NCI-H128 (cell line): Measurements from ENCODE around the gene IQSEC3.
"Not testable (repeated sequence)": the region's sequence is repeated elsewhere in the genome, so short reads cannot be mapped to it uniquely, and the experiment has no call there.

Experiments used
- DNase-seq: peaks from one replicate; lab custom pipeline; 2025; ENCODE audit not compliant: unreplicated experiment; lab: John Stamatoyannopoulos, UW

IQSEC3 gene

DNA sequence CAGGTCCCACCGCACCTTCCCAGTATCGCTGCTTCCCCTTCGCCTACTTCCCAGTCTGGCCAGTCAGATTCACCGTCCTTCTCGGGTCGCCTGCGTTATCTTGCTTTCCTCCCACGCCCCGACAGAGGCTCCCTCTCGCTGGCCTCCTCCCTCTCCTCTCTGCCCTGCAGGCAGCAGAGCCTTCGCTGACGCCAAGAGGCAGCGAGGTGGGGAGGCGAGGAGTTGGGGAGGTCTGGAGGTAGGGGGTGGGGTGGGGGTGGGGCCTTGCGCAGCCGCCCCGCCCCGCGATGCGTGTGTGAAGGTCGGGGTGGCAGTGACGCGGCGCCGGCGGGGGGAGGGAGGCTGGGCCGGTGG is at the start of gene IQSEC3:
TSS of gene IQSEC3 (plus strand) at position 340 of the 354 bp plus-strand sequence. CDS start 116 bp downstream, outside the sequence.
- DNase-seq, result not testable (repeated sequence)

DNA sequence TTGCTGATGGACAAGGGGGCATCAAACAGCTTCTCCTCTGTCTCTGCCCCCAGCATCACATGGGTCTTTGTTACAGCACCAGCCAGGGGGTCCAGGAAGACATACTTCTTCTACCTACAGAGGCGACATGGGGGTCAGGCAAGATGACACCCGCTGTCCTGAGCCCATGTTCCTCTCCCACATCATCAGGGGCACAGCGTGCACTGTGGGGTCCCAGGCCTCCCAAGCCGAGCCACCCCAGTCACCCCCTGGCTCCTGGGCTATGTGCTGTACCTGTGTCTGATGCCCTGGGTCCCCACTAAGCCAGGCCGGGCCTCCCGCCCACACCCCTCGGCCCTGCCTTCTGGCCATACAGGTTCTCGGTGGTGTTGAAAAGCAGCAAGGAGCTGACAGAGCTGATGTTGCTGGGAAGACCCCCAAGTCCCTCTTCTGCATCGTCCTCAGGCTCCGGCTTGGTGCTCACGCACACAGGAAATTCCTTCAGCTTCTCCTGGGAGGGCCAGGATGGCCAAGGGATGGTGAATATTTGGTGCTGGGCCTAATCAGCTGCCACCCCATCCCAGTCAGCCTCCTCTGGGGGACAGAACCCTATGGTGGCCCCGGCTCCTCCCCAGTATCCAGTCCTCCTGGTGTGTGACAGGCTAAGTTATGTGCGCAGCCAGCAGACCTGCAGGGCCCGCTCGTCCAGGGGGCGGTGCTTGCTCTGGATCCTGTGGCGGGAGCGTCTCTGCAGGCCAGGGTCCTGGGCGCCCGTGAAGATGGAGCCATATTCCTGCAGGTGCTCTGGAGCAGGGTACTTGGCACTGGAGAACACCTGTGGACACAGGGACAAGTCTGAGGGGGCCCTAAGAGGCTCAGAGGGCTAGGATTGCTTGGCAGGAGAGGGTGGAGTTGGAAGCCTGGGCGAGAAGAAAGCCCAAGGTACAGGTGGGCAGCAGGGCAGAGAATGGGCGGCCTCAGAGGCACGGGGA is 48.9 kb upstream of the IQSEC3 start:
- DNase-seq, result not testable (repeated sequence)

DNA sequence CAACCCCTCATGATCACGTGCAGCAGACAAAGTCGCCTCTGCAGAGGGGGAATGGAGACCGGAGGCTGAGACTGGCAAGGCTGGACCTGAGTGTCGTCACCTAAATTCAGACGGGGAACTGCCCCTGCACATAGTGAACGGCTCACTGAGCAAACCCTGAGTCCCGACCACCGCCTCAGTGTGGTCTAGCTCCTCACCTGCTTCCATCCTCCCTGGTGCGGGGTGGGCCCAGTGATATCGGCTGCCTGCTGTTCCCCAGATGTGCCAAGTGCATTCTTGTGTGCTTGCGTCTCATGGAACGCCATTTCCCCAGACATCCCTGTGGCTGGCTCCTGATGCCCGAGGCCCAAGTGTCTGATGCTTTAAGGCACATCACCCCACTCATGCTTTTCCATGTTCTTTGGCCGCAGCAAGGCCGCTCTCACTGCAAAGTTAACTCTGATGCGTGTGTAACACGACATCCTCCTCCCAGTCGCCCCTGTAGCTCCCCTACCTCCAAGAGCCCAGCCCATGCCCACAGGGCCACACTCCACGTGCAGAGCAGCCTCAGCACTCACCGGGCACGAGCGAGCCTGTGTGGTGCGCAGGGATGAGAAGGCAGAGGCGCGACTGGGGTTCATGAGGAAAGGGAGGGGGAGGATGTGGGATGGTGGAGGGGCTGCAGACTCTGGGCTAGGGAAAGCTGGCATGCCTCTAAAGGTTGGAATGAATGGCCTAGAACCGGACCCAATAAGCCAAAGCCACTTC is 47.6 kb upstream of the IQSEC3 start:
- not testable (repeated sequence) for DNase-seq

DNA sequence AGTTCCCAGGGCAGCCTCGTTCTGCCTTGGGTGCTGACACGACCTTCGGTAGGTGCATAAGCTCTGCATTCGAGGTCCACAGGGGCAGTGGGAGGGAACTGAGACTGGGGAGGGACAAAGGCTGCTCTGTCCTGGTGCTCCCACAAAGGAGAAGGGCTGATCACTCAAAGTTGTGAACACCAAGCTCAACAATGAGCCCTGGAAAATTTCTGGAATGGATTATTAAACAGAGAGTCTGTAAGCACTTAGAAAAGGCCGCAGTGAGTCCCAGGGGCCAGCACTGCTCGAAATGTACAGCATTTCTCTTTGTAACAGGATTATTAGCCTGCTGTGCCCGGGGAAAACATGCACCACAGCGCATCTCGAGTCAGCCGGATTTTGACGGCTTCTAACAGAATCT is 46.7 kb upstream of the IQSEC3 start:
- not testable (repeated sequence) for DNase-seq

DNA sequence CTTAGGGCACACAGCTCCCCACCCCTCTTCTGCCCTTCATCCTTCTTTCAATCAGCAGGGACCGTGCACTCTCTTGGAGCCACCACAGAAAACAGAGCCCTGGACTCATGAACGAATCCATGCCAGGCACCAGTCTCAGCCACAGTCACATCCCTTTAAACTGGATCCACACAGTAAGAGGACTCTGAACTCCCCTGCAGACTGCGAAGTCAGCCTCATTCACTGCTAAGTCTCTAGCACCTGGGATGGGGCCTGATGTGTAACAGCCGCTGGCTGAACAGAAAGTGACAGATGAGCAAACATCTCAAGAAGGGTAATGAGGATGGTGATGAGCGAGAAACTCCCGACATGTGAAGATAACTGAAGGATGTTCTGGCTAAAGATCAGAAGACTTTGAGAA is 45.8 kb upstream of the IQSEC3 start:
- no peak for DNase-seq

DNA sequence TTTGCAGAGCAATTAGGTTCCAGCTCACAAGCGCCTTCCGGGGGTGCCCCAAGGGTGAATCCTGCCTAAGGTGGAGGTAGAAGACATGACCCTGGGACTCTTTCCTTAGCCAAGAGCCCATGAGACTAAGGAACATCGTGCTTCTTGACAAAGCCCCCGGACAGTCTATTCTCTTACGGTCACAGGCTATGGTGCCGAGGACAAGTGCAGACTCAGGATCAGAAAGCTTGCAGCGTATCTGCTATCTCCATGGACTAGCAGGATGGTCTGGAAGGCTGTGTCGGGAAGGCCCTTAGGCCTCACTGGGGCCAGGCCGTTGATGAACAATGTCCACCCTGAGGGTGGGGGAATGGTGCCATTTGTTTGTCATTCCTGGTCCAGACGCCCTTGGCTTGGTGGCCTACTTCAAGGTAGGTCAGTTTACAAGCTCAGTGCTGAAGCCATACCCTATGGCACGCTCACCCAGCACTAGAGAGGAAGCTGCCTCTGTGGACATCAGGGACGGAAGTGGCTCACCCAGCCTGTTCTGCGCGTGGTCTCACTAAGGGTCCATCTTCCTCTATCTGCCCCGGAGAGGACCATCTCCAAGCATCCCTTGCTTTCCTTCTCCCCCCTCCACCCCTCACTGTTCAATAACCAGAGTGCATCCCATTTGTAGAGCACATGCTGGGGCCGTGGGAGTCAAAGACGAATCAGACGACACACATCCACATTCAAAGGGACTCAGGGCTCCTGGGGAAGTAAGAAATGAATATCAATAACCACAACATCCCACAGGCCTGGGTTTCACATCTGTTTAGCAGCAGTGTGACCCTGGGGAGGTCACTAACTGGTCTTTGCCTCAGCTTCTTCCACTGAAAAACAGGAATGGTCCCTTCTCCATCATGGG is 45.0 kb upstream of the IQSEC3 start:
- DNase-seq, result no peak

DNA sequence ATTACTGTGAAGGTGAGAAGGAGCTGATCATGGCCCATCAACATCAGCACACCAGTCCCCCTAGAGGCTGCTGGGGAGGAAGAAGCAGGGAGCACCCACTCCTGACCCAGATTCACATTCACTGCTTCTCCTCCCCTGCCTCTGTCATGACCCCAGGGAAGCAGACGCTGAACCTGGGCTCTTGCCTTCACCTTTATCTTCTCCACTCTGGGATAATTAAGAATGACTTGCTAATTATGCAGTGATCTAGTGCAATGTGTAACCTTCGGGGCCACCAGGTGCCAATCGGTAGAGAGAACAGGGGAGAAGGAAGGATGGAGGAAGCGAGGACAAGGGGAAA is 44.4 kb upstream of the IQSEC3 start:
- no peak for DNase-seq

DNA sequence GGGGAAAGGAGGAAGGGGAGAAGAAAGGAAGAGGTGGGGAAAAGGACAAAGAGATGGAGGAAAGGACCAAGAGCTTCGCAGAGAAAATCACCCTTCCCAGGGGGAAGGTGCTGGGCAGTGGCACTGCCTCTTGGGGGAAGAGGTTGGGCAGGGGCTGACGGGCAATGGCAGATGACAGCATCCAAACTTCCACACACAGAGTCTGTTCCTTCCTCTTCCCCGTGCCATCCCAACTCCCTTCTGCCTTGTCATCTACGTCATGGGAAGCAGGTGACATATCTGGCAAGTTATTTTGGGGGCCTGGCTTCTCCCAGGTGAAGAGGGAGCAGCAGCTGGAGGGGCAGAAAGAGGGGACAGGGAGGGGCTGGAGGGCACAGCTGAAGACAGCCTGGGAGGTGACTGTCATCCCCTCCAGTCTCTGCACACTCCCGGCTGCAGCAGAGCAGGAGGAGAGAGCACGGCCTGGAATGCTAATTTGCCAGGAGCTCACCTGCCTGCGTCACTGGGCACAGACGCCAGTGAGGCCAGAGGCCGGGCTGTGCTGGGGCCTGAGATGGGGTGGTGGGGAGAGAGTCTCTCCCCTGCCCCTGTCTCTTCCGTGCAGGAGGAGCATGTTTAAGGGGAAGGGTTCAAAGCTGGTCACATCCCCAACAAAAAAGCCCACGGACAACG is 43.9 kb upstream of the IQSEC3 start:
- no peak for DNase-seq

DNA sequence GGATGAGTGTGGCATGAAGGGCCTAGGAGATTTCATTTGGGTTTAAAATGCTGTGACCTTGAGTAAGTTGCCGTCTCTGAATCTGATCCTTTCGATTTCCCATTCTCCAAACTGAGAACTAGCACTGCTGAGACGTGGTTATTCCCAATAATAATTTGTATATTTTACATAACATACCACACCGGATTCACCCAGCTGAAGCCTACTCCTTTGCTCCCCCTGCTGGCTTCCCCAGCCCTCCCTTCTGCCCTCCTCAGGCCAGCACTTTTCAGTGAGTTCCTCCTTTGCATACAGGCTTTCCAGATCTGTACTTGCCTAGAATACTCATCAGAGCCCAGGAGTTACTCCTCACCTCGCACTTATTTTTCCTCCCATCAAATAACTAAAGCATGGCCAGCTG is 38.7 kb upstream of the IQSEC3 start:
- not testable (repeated sequence) for DNase-seq

DNA sequence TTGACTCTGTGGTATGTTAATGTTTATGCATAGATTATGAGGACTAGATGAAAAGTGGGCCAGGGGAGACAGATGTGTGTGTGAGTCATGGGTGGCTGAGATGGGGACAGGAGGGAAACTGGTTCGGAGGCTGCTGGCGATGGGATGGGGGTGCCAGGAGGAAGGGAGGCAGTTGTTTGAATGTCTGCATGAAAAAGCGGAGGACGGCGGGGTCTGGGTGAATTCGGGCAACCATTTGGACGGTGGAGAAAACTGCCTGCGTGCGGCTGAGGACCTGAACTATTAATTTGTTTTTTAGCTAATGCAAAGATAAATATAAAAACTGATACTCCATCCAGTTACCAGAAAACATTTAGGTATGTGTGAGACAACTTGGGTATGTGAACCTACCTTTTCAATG is 27.8 kb upstream of the IQSEC3 start:
- not testable (repeated sequence) for DNase-seq

DNA sequence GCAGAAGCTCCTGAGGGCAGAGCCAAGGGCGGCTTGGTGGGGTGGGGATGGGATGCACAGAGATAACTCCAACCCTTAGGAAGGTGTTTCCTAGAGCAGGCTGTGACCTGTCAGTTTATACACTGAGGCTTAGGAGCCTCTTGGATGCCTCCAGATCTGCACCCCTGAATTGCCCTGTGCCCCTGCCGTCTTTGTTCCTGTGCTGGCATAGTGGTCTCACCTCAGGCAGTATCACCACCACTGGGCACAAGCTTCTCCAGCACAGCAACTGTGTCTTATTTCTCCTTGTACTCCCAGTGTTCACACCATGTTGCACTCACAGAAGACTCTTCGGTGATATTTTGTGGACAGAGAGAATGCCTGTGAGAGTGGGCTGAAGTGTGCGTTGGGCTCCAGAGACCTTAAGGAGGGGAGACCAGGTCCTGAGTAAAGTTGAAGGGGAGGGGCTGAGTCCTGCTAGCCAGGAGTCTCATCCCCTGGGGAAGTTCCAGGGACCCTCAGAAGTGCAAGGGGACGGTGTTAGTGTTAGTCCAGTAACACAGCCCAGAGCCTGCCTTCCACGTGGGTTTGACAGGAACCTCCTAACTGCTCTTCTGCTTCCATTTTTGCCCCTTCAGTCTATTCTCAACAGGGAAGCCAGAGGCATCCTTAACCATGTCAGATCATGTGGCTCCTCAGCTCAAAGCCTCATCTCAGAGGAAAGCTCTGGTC is 26.9 kb upstream of the IQSEC3 start:
- DNase-seq, result not testable (repeated sequence)

DNA sequence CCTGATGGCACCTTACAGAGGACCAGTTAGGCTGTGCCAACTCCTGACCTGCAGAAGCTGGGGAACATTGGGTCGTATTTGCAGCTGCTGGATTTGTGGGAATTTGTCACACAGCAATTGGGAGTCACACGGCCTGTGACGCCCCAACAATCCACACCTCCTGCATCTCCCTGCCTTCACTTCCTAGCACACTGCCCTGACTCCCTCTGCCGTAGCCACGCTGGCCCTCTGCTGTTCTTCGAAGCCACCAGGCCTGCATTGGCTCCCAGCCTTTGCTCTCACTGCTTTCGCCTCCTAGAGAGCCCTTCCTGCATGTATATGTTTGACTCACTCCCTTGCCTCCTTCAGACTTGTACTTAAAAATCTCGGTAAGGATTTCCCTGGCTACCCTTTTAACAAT is 22.2 kb upstream of the IQSEC3 start:
- DNase-seq, result not testable (repeated sequence)

DNA sequence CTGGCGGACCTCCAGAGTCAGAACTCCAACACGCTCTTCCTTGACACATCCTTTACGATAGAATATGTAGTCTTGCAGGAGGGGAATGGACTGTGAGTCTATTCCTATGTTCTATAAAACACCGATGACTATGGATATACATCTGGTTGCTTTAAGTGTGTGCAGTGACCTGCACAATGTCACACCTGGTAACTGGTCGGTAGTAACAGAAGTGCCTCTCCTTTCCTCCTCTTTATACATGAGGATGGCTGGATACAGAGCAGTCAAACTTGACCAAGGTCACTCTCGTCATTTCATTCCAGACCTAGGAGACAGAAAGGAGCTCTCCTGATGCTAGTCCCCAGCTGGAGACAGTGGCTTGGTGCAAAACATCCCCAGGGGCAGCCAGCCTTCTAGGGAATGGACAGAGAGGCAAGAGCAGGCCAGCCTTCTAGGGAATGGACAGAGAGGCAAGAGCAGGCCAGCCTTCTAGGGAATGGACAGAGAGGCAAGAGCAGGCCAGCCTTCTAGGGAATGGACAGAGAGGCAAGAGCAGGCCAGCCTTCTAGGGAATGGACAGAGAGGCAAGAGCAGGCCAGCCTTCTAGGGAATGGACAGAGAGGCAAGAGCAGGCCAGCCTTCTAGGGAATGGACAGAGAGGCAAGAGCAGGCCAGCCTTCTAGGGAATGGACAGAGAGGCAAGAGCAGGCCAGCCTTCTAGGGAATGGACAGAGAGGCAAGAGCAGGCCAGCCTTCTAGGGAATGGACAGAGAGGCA is 21.2 kb upstream of the IQSEC3 start:
- DNase-seq, result not testable (repeated sequence)

DNA sequence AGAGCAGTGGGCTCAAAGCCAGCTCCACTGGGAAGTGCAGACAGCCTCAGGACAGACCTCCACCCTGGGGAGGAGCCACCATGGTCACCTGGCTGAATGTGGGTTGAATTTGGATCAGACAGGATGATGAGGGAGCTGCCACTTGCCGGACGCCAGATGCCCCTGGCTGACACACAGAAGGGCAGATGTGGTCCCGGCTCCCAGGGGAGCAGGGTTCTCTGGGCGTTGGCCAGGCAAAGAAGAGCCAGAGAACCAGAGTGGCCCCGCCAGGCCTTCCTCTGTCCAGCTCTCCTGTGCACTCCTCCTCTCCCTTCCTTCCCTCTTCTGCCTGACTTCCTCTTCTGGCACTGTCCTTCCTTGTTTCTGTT is 20.6 kb upstream of the IQSEC3 start:
- not testable (repeated sequence) for DNase-seq

DNA sequence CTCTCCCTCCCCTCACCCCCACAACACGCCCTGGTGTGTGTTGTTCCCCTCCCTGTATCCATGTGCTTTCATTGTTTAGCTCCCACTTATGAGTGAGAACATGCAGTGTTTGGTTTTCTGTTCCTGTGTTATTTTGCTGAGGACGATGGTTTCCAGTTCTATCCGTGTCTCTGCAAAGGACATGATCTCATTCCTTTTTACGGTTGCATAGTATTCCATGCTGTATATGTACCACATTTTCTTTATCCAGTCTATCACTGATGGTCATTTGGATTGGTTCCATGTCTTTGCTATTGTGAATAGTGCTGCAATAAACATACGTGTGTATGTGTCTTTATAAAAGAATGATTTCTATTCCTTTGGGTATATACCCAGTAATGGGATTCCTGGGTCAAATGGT is 20.0 kb upstream of the IQSEC3 start:
- DNase-seq, result not testable (repeated sequence)

DNA sequence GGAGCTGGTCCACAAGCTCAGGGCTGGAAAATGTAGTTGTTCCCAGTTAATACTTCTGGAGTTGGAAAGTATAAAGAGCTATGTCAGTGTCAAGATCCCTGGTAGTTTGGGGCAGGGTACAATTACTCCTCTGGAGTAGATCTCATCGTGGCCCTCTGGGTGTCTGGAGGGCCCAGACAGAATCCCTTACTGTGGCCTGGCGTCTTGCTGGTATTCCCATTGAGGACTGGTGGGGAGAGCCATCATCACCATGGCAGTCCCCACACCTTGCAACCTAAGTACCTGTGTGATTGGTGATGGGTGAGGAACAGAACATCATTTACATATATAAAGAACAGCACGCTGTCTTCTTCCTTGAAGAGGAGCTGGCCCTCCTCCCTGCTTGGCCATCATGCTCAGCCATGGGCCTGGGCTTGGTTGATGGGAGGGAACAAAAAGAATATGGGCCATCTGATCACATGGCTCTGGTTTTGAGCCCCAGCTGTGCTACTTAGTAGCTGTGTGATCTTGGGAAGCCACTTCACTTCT is 18.8 kb upstream of the IQSEC3 start:
- not testable (repeated sequence) for DNase-seq

DNA sequence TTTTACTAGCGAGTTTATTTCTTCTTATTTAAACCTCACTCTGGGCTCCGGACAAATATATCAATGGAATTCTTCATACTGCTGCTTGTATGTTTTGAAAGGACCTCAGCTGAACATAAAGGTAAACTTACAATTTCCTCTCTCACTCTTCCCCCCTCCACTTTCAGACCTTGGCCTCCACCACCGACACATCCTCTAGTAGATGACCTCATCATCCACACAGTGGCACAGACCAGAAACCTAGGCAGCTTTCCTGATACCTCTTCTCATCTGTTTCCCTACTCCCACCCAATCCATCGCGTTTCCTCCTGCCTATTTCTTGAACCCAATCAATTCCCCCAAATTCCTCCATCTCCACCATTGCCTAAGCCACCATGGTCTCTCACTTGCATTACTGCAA is 17.4 kb upstream of the IQSEC3 start:
- DNase-seq, result not testable (repeated sequence)

DNA sequence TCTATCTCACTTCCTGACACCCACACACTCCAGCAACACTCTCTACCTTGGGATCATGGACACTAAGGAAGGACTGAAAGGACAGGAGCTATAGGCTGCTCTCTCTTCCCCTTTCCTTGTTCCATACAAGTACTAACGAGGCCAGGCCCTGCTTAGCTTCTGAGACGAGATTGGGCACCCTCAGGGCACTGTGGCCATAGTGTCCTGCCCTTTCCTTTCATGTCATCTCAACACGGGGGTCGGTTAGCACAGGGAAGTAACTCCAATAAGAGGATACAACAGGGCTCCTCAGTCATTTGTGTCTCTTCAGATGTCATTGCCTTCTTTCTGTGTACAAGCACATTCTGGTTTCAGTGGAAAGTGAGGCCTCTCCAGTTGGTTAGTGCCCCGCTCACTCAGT is 15.5 kb upstream of the IQSEC3 start:
- DNase-seq, result not testable (repeated sequence)

DNA sequence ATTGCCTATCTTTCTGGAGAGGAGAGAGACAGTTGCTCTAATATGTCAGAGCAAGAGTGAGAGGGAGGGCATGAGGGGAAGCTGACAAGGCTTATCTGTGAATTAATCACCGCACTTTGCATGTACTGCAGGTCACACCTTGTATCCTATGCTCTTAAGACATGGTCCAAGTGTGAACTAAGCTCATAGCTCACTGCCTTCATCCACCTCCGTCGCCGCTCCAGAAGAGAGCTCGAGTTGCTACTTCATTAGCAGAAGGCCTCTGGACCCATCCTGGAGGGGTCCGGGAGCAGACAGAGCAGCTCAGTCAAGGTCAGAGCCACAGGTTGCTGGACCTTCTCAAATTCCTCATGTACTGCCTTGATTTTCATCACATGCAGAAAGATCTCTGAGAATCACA is 14.6 kb upstream of the IQSEC3 start:
- DNase-seq, result not testable (repeated sequence)
